GM19452 (cell line): Measurements from ENCODE around the gene HOXD12.

Experiments
- ATAC-seq: cut with Tn5 transposase; IDR thresholded peaks from one replicate; pipeline ENCODE4 v1.9.1; 2021; ENCODE audit not compliant: unreplicated experiment

HOXD12 gene

GRCh38 chr2:176092270-176093144, 7.1 kb upstream of the HOXD12 start, which contains the start of gene HOXD13:
HOXD13 (plus strand) TSS chr2:176092721; CDS start chr2:176092891, 170 bp downstream.
- ATAC-seq, result no peak

- ATAC-seq, result no peak
Measured at GRCh38 chr2:176093145-176093897, 6.3 kb upstream of the HOXD12 start.

GRCh38 chr2:176093898-176094249, 5.7 kb upstream of the HOXD12 start:
- no peak for ATAC-seq

- no peak for ATAC-seq
Measured at GRCh38 chr2:176094349-176094748, 5.2 kb upstream of the HOXD12 start.

GRCh38 chr2:176095421-176095820, 4.2 kb upstream of the HOXD12 start:
- ATAC-seq, result no peak

- no peak for ATAC-seq
Measured at GRCh38 chr2:176096243-176096985, 3.2 kb upstream of the HOXD12 start.

GRCh38 chr2:176096986-176097819, 2.4 kb upstream of the HOXD12 start:
- ATAC-seq, result peak; percentile 86

- no peak for ATAC-seq
Measured at GRCh38 chr2:176097820-176098365, 1.7 kb upstream of the HOXD12 start.

- ATAC-seq, result no peak
Measured at GRCh38 chr2:176098366-176099158, 1.0 kb upstream of the HOXD12 start.

GRCh38 chr2:176099159-176099727, 352 bp upstream of the HOXD12 start:
- ATAC-seq, result no peak

- ATAC-seq, result no peak
Measured at GRCh38 chr2:176100547-176101140, 1.0 kb downstream of the HOXD12 start.

- ATAC-seq, result no peak
Measured at GRCh38 chr2:176101216-176101830, 1.7 kb downstream of the HOXD12 start.

- ATAC-seq, result no peak
Measured at GRCh38 chr2:176101842-176102241, 2.2 kb downstream of the HOXD12 start.

- ATAC-seq, result no peak
Measured at GRCh38 chr2:176102309-176102866, 2.8 kb downstream of the HOXD12 start.

- no peak for ATAC-seq
Measured at GRCh38 chr2:176103194-176103593, 3.6 kb downstream of the HOXD12 start.

GRCh38 chr2:176103742-176104315, 4.2 kb downstream of the HOXD12 start:
- no peak for ATAC-seq

GRCh38 chr2:176104316-176105077, 4.9 kb downstream of the HOXD12 start:
- no peak for ATAC-seq
